Stimulated activated CD4-positive, alpha-beta T cell treated with anti-CD3 and anti-CD28 coated beads, Interleukin-12 subunit alpha, Interleukin-12 subunit beta, amount 100 ng/mL, for 4 hours (primary cell): ENCODE measurements around the gene ERBB4.

ENCODE experiments used
- DNase-seq: peaks from one replicate; pipeline ENCODE4 v3.0.0-alpha.2; 2020

The ERBB4 gene

GRCh38 chr2:211367711-211368110, 1170.9 kb downstream of the ERBB4 start:
- no peak for DNase-seq

DNA sequence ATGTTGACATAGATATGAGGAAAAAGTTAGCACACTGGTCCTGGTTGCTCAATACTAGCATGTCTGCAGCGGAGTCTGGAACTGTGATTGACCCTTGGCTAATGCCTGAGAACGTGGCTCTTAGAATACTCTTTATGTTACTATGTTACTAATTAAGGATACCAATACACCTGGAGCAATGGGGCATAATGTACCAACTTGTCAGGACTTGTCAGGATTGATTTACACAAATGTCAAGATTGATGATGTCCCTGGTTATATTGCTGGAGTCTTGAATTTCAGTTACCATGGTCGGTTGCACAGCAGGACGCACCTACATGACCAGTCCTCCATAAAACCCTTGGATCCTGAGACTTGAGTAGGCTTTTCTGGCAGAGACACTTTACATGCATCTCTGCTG, 1171.3 kb downstream of the ERBB4 start:
- no peak for DNase-seq

DNA sequence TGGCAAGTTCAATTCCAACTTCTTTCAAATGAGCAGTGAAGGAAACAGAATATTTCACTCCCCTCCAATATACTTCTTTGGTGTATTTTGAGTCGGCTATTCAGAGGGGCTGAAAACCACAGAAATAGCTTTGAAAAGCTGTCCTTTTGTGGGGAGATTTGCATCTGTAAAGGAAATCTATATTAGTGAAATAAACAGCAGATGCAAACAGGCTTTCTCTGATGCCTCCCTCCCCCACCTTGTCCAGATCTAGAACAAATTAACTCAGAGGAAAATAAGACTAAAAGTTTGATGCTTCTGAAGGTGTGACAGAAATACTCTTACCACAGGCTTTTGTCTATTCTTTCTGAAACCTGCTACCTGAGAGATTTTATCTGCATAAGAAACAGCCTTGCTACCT, 1173.7 kb downstream of the ERBB4 start:
- no peak for DNase-seq

GRCh38 chr2:211361383-211361782, 1177.2 kb downstream of the ERBB4 start:
- DNase-seq: no peak

- no peak for DNase-seq
Measured at GRCh38 chr2:211359347-211359746, 1179.3 kb downstream of the ERBB4 start.

DNA sequence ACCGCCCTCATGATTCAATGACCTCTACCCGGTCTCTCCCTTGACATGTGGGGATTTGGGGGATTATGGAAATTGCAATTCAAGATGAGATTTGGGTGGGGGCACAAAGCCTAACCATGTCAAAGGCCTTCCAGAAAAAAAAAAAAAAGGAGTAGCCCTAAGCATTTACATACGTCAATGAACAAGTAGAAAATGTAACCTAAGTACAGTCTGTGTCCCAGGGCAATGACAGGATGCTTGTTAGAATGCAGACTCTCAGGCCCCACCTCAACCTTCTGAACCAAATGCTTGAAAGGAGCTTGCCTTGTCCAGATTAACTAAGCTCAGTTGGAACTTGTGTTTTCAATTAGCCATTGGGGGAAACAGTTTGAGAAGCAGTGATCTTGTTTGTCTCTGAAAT, 1180.1 kb downstream of the ERBB4 start:
- no peak for DNase-seq

GRCh38 chr2:211354481-211354880, 1184.1 kb downstream of the ERBB4 start:
- DNase-seq: no peak

- DNase-seq: no peak
Measured at GRCh38 chr2:211351987-211352386, 1186.6 kb downstream of the ERBB4 start.

- DNase-seq: no peak
Measured at GRCh38 chr2:211349031-211349430, 1189.6 kb downstream of the ERBB4 start.

DNA sequence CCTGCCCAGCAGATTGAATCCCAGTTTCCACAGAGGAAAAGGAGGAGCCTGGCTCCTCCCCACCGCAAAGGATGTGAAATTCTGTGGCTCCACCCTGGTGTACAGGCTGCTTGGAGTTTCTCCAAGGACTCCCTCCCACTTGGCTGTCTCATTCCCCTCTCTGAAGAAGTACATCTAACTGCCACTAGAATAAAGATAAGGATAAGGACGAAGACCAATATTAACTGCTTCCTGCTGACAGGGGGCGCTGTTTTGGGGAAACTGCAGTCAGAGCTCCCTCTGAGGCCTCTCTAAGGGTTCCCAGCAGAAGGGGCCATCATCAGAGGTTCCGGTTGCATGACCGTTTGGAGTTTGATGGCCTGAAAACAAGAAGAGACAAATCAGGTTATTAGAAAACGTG, 1191.3 kb downstream of the ERBB4 start:
- DNase-seq: no peak

DNA sequence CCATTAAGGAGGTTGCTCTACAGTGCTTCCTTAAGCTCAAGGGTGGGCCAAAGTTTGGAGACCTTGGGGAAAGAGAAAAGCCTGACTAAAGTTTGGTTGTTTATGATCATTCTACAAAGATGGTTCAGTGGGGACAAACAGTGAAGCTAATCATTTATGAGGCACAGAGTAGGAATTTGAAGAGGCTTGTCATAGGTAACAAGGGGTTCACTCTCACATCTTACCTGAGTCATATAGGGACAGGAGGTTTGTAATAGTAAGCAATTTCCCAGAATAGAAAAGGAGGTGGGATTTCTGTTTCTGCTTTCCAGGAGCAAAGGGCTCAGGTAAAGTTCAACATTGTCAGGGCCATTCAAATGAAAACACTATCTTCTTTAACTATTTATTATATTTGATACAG, 1194.3 kb downstream of the ERBB4 start:
- no peak for DNase-seq

DNA sequence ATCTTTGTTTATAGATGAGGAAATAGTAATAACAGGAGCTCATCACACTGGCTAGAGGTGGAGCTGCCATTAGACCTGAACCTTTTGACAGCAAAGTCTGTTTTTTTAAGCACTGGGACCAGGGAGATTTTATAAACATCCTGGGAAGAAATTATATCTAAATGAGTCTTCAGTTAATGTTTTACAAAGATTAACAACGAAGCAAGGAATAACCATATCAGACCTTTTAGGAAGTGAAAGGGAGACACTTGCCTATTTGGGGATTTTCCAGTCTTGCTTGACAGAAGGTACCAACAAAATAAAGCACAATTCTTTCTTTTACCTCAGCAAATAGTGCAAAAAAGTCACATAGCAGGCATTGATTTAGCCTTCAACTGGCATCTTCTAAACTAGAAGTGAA, 1205.2 kb downstream of the ERBB4 start:
- no peak for DNase-seq

GRCh38 chr2:211331736-211332135, 1206.9 kb downstream of the ERBB4 start:
- DNase-seq: no peak

- no peak for DNase-seq
Measured at GRCh38 chr2:211329882-211330281, 1208.7 kb downstream of the ERBB4 start.

DNA sequence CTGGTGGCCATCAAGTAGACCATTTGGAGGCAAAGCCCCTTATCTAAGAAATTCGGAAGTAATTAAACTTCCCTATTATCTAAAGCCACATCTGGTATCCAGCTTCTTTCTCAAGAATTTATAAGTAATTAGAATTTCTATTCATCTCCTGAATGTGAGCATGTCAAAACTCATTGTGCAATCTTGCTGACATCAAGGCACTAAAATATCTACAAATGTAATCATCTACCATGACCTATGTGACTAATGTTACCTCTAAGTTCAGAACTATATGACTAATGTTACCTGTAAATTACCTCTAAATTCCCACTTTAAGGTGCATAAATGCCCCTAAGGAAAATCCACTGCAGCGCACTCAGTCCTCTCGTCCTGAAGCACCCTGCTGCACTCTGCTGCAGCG, 1209.2 kb downstream of the ERBB4 start:
- DNase-seq: no peak

DNA sequence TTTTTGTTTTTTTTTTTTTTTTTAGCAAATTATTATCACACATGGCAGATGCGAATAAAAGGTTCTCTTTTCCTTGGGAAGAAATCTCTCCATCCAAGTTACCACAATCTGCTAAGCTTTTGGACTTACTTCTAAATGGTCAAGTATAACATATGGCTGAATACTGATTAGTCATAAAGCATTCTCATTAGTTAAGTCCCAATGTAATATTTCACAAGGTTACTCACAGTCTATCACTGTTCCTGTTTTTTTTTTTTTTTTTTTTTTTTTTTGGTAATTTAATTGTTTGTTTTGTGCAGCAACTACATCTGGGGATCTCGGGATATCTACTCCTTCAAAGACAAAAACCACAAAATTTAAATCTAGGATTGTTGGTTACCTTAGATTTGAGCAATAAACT, 1210.5 kb downstream of the ERBB4 start:
- DNase-seq: no peak
